Dendritic cell treated with granulocyte-macrophage colony-stimulating factor and Interleukin-4, amounts not matched to agents 40 ng/mL and 50 ng/mL, for 4 days (primary cell): ENCODE data around the gene SHC3.

Experiments used
- H3K27ac Mint-ChIP-seq: one replicate; pipeline ENCODE4 v1.8.0; 2022; ENCODE audit warnings: mild to moderate bottlenecking, mixed read lengths
- H3K27me3 Mint-ChIP-seq: one replicate; pipeline ENCODE4 v1.8.0; 2022; ENCODE audit warnings: mild to moderate bottlenecking, mixed read lengths
- H3K36me3 Mint-ChIP-seq: one replicate; pipeline ENCODE4 v1.8.0; 2022; ENCODE audit warnings: low read depth, mixed read lengths
- H3K4me1 Mint-ChIP-seq: one replicate; pipeline ENCODE4 v1.8.0; 2022; ENCODE audit warnings: low read depth, mixed read lengths
- H3K4me3 Mint-ChIP-seq: one replicate; pipeline ENCODE4 v1.8.0; 2022; ENCODE audit warnings: mild to moderate bottlenecking, moderate library complexity, mixed read lengths
- H3K9me3 Mint-ChIP-seq: one replicate; pipeline ENCODE4 v1.8.0; 2022; ENCODE audit warnings: mixed read lengths
- intact Hi-C: fragments of 100-400 bp; cut with micrococcal nuclease; formaldehyde crosslinking; loops from one replicate; pipeline ENCODE4 v1.15.0; 2022

The SHC3 gene

DNA sequence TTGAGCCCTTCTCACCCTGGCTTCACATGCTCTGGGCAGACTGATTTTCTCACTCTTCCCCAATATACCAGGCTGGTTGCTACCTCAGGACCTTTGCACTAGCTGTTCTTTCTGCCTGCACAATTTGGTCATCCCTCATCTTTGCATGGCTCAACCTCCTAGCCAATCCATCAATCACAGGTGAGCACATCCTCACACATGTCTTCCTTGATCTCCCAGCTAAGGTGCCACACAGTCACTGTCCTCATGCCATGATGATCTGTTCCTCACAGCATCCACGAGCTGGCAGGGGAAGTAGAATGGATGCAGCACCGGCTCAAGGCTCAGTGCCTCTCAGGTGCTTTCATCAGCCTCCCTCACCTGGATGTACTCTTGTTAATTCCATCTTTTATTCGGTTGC, 218.0 kb downstream of the SHC3 start:
- Mint-ChIP-seq H3K4me1 (no peaks in the 10 kb centered on the region), H3K27ac (no peak overlapping the region), H3K36me3 (no peaks in the 10 kb centered on the region), H3K9me3 (peaks cover 11% of the 10 kb centered on the region), H3K4me3 (no peak overlapping the region), H3K27me3 (peaks cover 44% of the 10 kb centered on the region)
- intact Hi-C loops, result no loop called here

DNA sequence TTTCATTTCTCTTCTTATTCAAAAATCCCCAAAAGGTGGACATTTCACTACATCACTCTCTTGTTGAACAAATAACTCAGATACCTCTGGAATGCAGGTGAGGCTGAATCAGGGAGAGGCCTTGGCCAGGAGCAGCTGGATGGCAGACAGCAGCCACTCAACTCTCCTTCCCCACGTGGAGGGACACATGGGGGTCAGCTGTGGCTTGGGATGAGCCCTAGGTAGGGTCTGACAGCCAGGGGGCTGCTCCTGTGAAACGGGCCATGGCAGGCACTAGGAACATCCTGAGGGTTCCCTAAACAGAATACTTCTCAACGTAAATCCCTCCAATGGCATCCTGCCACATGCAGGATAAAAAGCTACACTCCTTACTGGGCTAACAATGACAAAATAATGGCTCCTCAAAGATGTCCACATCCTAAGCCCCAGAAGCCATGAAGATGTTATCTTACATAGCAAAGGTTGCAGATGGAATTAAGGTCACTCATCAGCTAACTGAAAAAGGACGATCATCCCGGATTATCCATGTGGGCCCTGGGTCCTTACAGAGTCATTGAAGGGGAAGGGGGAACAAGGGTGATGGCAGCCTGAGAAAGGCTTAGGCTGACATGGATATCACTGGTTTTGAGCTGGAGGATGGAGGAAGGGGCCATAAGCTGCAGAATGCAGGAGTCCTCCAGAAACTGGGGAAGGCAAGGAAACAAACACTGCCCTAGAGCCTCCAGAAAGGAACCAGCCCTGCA, 218.7 kb downstream of the SHC3 start:
- no peaks in the 10 kb centered on the region for H3K4me1 Mint-ChIP-seq
- H3K27ac Mint-ChIP-seq, result no peak overlapping the region
- no peak overlapping the region for H3K4me3 Mint-ChIP-seq
- intact Hi-C loops, result no loop called here
- peaks cover 44% of the 10 kb centered on the region for H3K27me3 Mint-ChIP-seq
- peaks cover 11% of the 10 kb centered on the region for H3K9me3 Mint-ChIP-seq
- no peaks in the 10 kb centered on the region for H3K36me3 Mint-ChIP-seq

DNA sequence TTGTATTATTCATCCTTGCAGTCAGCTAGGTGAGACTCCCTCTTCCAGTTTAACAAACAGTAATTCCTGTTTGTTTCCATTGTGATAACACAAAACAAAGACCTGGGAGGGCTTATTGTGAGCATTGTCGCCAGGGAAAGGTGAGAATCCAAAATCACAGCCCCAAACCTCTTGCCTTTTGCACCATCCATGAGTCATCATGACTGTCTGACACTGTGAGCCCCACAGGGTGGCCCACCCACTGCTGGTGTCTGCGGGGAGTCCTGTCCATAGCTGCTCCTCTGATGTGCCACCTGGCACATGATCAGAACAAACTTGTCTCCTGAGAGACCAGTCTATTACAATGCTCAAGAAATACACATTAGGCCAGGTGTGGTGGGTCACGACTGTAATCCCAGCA, 221.1 kb downstream of the SHC3 start:
- H3K4me3 Mint-ChIP-seq, result no peak overlapping the region

More for the DNA sequence above, 221.1 kb downstream of the SHC3 start:
- peaks cover 48% of the 10 kb centered on the region for H3K27me3 Mint-ChIP-seq
- intact Hi-C loops, result no loop called here
- H3K4me1 Mint-ChIP-seq, result peaks cover 20% of the 10 kb centered on the region
- no peak overlapping the region for H3K27ac Mint-ChIP-seq
- H3K36me3 Mint-ChIP-seq, result no peaks in the 10 kb centered on the region
- H3K9me3 Mint-ChIP-seq, result no peaks in the 10 kb centered on the region
